Transverse colon (tissue), 4 donors: ENCODE measurements around the gene ACVR2B. TPM values are rescaled to one million over a fixed set of nuclear protein-coding genes. Genes with fewer than 3 reads are reported as not detected.

Experiments
- DNase-seq: peaks from one replicate; pipeline ENCODE4 v3.0.0-alpha.2; 2019
- H3K27ac ChIP-seq, 4 donors: fragments of 200-600 bp; sonication (generic); 2 replicates each; pipeline ENCODE4 v1.5.1; 2016 to 2018; ENCODE audit warnings: inconsistent platforms in 4 of 4
- H3K27me3 ChIP-seq: fragments of 200-600 bp; sonication (generic); 2 replicates; pipeline ENCODE4 v1.5.1; 2017; ENCODE audit warnings: inconsistent platforms
- H3K36me3 ChIP-seq, 4 donors: fragments of 200-600 bp; sonication (generic); 2 replicates each; pipeline ENCODE4 v1.5.1; 2017 to 2019; ENCODE audit warnings: inconsistent platforms in 4 of 4
- H3K4me1 ChIP-seq, 4 donors: fragments of 200-600 bp; sonication (generic); 2 replicates each; pipeline ENCODE4 v1.5.1; 2017 to 2020; ENCODE audit warnings: inconsistent platforms in 4 of 4
- H3K4me3 ChIP-seq, 4 donors: fragments of 200-600 bp; sonication (generic); 1 replicate in 1 of 4; 2 replicates in 3 of 4; pipeline versions ENCODE4 v1.5.1 to v1.6.1; 2017 to 2019; ENCODE audit warnings: inconsistent platforms in 4 of 4
- H3K9me3 ChIP-seq, 2 donors: fragments of 200-600 bp; sonication (generic); 2 replicates each; pipeline ENCODE4 v1.5.1; 2017 to 2019; ENCODE audit warnings: inconsistent platforms in 2 of 2
- CTCF ChIP-seq, 5 experiments: fragments of 200-600 bp in 3 of 5; fragments of 450-650 bp in 2 of 5; sonication (generic) in 3 of 5; IDR thresholded peaks; 1 replicate in 2 of 5; 2 replicates in 3 of 5; pipeline ENCODE4 v1.5.1; 2016 to 2017; ENCODE audit warnings: antibody characterized with exemption in 5 of 5, inconsistent platforms in 3 of 5, mild to moderate bottlenecking in 2 of 5, moderate library complexity in 1 of 5
- EP300 ChIP-seq: sonication (generic); formaldehyde crosslinking; IDR thresholded peaks from one replicate; pipeline ENCODE4 v1.6.1; 2017; ENCODE audit warnings: antibody characterized with exemption, low read depth
- POLR2A ChIP-seq: fragments of 450-650 bp; IDR thresholded peaks from one replicate; pipeline ENCODE4 v1.6.1; 2016; ENCODE audit warnings: antibody characterized with exemption, mild to moderate bottlenecking, moderate library complexity
- POLR2AphosphoS5 ChIP-seq, 3 donors: sonication (generic); formaldehyde crosslinking; IDR thresholded peaks; one replicate each; pipeline ENCODE4 v1.6.1; 2016; ENCODE audit warnings: antibody characterized with exemption in 3 of 3
- WGBS, 2 donors: methylation state at CpG; one replicate each; pipeline ENCODE4 v1.1.5; 2018; ENCODE audit warnings: low coverage in 1 of 2; 5-methylcytosine and 5-hydroxymethylcytosine counted together
- in situ Hi-C, 4 donors: fragments of 200-750 bp; cut with MboI; loops; one replicate each; pipeline versions ENCODE4 v1.15.0 to v1.15.1; 2017; ENCODE audit warnings: low sequenced_read_pairs in 3 of 4, low pct_ligation_motif_present in 1 of 4, low pct_unique_long_range_greater_than_20kb in 1 of 4
- intact Hi-C: fragments of 100-400 bp; cut with DNase I; formaldehyde crosslinking; loops from one replicate; pipeline ENCODE4 v1.15.1; 2023; ENCODE audit warnings: low total_unique reads
- small RNA-seq, 4 donors: library from RNA; depleted of rRNA; stranded (forward); fragments of <200 nt; gene quantifications; one replicate each; pipeline ENCODE3, GENCODE V24; 2016
- total RNA-seq, 4 donors: library from RNA; depleted of rRNA; stranded (reverse); fragments of >200 nt; gene quantifications; one replicate each; pipeline ENCODE4 v1.1.0, GENCODE V29; 2016

ACVR2B gene
- total RNA-seq, 4 donors from 2014 or later, result 5.9 to 12.3 (median 8.7) TPM

GRCh38 chr3:38534604-38535003, 80.9 kb downstream of the ACVR2B start:
- Histone ChIP-seq H3K27ac (no peak overlapping the region), H3K4me3 (no peak overlapping the region), H3K4me1 (no peaks in the 10 kb centered on the region), H3K27me3 (no peaks in the 10 kb centered on the region), H3K9me3 (no peaks in the 10 kb centered on the region), H3K36me3 (no peaks in the 10 kb centered on the region)
- intact Hi-C loops, result loop anchor here (5.0 kb wide), 1 partner anchor 113 kb away; the partner anchor contains the start of gene SCN5A
- WGBS, 2 donors, result 95 to 96% methylated on average over 7 of the region's 7 CpGs
- no peak for DNase-seq
- TF ChIP-seq EP300 (no peak), POLR2AphosphoS5 (IDR thresholded peaks at IDR 0.05) (no peak)
- in situ Hi-C loops, result loop anchor here in 1 of 4 donors (25.0 kb wide), 1 partner anchor 478 kb away; no protein-coding TSS in a partner anchor

DNA sequence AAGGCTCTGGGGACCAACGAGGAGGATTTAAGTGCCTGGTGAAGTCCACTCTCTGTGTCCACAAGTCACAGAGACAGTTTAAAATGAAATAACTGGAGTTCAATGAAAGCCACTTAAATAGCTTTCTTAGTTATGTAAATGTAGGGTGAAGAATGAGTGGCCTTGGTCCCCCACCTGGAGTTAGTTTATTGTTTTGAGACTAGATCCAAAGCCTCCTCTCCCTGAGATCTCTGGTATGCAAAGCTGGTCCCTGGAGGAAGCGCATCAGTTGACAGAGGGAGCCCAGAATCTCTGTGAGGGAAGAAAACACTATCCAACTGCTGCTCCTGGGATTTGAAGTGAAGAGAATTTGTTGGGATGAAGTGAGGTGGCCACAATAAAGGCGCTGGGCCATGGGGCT, 83.0 kb downstream of the ACVR2B start:
- Histone ChIP-seq H3K27ac (no peak overlapping the region), H3K4me3 (no peak overlapping the region), H3K36me3 (no peaks in the 10 kb centered on the region), H3K27me3 (no peaks in the 10 kb centered on the region), H3K9me3 (no peaks in the 10 kb centered on the region), H3K4me1 (no peaks in the 10 kb centered on the region)
- in situ Hi-C loops, result loop anchor here in 1 of 4 donors (25.0 kb wide), 1 partner anchor 476 kb away; no protein-coding TSS in a partner anchor
- TF ChIP-seq POLR2A (no peak), EP300 (no peak), CTCF (IDR thresholded peaks at IDR 0.05) (no peak), POLR2AphosphoS5 (IDR thresholded peaks at IDR 0.05) (no peak)
- intact Hi-C loops, result no loop called here
- no peak for DNase-seq
- 79 to 88% methylated on average over 2 to 3 of the region's 3 CpGs for WGBS, 2 donors

DNA sequence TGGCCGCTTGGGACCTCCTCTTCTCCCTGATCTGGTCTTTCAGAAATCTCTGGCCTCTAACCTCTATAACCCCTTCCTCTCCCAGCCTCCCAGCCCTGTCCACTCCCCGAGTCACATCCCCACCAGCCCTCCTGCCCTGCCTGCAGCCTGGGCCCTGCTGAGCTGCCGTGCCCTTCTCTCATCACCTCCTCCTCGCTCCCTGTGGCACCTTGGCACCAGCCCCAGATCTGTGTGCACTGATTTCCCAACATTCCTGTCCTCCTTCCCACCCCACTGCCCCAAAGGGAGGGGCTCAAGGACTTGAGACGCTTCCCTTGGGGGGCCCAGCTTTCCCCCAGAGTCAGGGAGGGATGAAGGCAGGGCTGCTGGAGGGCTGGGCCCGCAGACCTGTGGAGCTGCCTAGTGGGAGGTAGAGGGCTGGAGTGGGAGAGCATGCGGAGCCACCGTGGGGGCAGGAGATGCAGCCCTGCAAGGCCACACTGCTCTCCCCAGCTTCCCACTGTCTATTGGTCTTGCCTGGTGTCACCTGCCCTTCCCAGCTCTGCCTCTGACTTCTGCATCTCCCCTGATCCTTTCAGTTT, 85.2 kb downstream of the ACVR2B start:
- H3K27ac ChIP-seq, result no peak overlapping the region
- TF ChIP-seq POLR2AphosphoS5 (IDR thresholded peaks at IDR 0.05) (no peak), EP300 (no peak), CTCF (IDR thresholded peaks at IDR 0.05) (no peak), POLR2A (no peak)
- H3K4me1 ChIP-seq, result no peaks in the 10 kb centered on the region
- no peak for DNase-seq
- H3K4me3 ChIP-seq, result no peak overlapping the region
- intact Hi-C loops, result no loop called here
- no peaks in the 10 kb centered on the region for H3K9me3 ChIP-seq
- in situ Hi-C loops, result loop anchor here in 1 of 4 donors (25.0 kb wide), 1 partner anchor 473 kb away; no protein-coding TSS in a partner anchor
- WGBS, 2 donors, result 60 to 91% methylated on average over 1 to 8 of the region's 8 CpGs
- no peaks in the 10 kb centered on the region for H3K36me3 ChIP-seq
- H3K27me3 ChIP-seq, result no peaks in the 10 kb centered on the region

- in situ Hi-C loops, result loop anchor here in 1 of 4 donors (25.0 kb wide), 1 partner anchor 470 kb away; no protein-coding TSS in a partner anchor
- Histone ChIP-seq H3K36me3 (no peaks in the 10 kb centered on the region), H3K4me3 (no peak overlapping the region), H3K9me3 (no peaks in the 10 kb centered on the region), H3K27me3 (no peaks in the 10 kb centered on the region), H3K27ac (no peak overlapping the region), H3K4me1 (no peaks in the 10 kb centered on the region)
- WGBS, 2 donors, result 50 to 81% methylated on average over 2 to 9 of the region's 9 CpGs
- no peak for DNase-seq
- no peak for TF ChIP-seq POLR2A
- no peak for TF ChIP-seq EP300
- TF ChIP-seq CTCF (IDR thresholded peaks at IDR 0.05), result no peak
- TF ChIP-seq POLR2AphosphoS5 (IDR thresholded peaks at IDR 0.05), result no peak
- intact Hi-C loops, result no loop called here
Observed at GRCh38 chr3:38541806-38542205, 88.1 kb downstream of the ACVR2B start.

Small RNA genes within 50 kb of the gene (small RNA-seq; reads per million reads assigned to genes)
- 0 reads per million in 4 donors for gene RF00019

Other genes with a start within 250 kb of the ACVR2B start
- under 1 TPM in 3 of 4 donors, not detected in 1; 0.32 to 0.68 (median 0.60) TPM for gene SLC22A13, start 188.1 kb upstream of the ACVR2B start, total RNA-seq
- under 1 TPM in 1 of 4 donors, not detected in 3; 0.48 TPM for gene SLC22A14, start 171.6 kb upstream of the ACVR2B start, total RNA-seq
- gene XYLB, start 107.1 kb upstream of the ACVR2B start, total RNA-seq, result 10 to 100 TPM; 13.5 to 18.7 (median 15.1) TPM
- 10 to 100 TPM in 2 of 4 donors, 1 to 10 TPM in 2; 6.0 to 15.3 (median 10.8) TPM for gene EXOG, start 42.5 kb downstream of the ACVR2B start, total RNA-seq
- gene SCN5A, start 195.8 kb downstream of the ACVR2B start, total RNA-seq, result under 1 TPM in 2 of 4 donors, not detected in 2; 0.16 to 0.27 TPM